Adipose tissue (tissue), 3 donors: ENCODE measurements around the gene CYB5A. TPM values are rescaled to one million over a fixed set of nuclear protein-coding genes. Genes with fewer than 3 reads are reported as not detected.
"Not testable (repeated sequence)": the region's sequence is repeated elsewhere in the genome, so short reads cannot be mapped to it uniquely, and the experiment has no call there.

ENCODE experiments used
- H3K27ac ChIP-seq: one replicate; pipeline ENCODE4 v1.5.1; 2013; ENCODE audit warnings: low read depth, low read length
- WGBS, 3 donors: extraction: QIAGEN DNeasy Blood & Tissue Kit; methylation state at CpG; one replicate each; pipeline ENCODE4 v1.1.7; 2013; 5-methylcytosine and 5-hydroxymethylcytosine counted together
- polyA plus RNA-seq, 3 donors: library from polyadenylated mRNA; stranded (reverse); fragments of 200-250 nt; gene quantifications; one replicate each; pipeline ENCODE4 v1.2.3, GENCODE V29; 2013
- donor health status: healthy with polysubstance abuse.
- donor health status: Bipolar disorder and iron deficiency.
- donor health status: healthy.

CYB5A gene
- polyA plus RNA-seq, 3 donors: 353 to 593 (median 389) TPM

DNA sequence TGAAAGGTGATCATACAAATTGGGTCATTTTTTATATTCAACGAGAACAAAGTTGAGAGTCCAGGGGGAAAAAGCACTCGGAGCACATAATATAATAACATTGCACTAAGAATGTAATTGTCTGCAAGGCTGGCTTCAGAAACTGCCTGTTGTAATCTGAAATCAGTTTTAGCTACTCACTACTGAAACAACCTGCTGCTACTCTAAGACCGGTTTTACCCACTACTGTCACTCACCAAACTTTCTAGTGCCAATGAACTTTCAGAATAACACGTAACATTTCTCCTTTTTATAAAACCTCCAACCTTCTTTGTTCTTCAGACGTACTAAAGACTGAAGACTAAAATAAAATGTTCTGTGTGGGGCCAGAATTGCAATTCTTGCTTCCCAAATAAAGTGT, 11.5 kb upstream of the CYB5A start:
- 57 to 81% (median 72%) methylated on average over 5 of the region's 5 CpGs for WGBS, 3 donors
- no peak overlapping the region for H3K27ac ChIP-seq

DNA sequence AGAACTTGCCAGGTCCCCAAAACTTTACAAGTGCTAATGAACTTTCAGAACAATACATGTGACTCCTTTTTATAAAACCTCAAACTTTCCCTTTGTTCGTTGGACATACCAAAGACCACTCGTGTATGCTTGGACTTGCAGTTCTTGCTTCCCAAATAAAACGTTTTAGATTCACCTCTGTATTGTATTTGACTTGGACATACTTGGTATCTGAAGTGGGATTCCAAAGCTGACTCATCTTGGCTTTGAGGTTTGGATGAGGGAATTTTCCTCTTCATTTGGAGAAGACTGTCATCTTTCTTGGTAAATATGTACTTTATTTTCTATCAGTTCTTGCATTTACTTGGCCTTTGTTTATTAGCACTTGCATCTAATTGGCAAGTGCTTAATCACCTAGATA, 8.0 kb upstream of the CYB5A start:
- WGBS, 3 donors: 64 to 78% (median 71%) methylated on average over 3 of the region's 3 CpGs
- H3K27ac ChIP-seq: no peak overlapping the region

DNA sequence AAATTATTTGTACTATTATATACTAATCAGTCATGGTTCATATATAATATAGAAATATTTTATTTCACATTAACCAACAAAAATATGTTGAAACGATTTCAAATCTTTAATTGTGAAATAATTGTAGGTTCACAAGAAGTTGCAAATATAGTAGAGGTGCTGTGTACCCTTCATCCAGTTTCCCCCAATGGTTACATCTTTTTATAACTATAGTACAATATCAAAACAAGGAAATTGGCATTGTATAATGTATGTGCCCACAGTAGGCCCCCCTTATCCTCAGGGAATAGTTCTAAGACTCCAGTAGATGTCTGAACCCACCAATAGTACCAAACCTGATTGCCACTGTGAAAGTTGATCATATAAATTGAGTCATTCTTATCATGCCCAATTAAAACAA, 7.4 kb upstream of the CYB5A start:
- WGBS, 3 donors: 79 to 93% (median 83%) methylated on average over 1 of the region's 1 CpG
- H3K27ac ChIP-seq: no peak overlapping the region

DNA sequence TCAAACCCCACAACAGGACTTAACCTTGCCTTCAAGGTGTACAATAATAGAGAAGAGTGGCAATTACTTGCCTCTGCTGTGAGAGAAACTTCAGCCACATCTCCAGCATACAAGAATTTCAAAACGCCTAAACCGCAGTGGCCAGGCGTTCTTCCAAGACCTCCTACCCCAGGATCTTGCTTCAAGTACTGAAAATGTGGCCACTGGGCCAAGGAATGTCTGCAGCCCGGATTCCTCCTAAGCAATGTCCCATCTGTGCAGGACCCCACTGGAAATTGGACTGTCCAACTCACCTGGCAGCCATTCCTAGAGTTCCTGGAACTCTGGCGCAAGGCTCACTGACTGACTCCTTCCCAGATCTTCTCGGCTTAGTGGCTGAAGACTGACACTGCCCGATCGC, 2.8 kb upstream of the CYB5A start:
- 84 to 88% (median 88%) methylated on average over 8 of the region's 8 CpGs for WGBS, 3 donors
- no peak overlapping the region for H3K27ac ChIP-seq

GRCh38 chr18:74292982-74293381, 1.2 kb upstream of the CYB5A start:
- WGBS, 3 donors: 94 to 97% (median 95%) methylated on average over 3 of the region's 3 CpGs
- not testable (repeated sequence) for H3K27ac ChIP-seq

DNA sequence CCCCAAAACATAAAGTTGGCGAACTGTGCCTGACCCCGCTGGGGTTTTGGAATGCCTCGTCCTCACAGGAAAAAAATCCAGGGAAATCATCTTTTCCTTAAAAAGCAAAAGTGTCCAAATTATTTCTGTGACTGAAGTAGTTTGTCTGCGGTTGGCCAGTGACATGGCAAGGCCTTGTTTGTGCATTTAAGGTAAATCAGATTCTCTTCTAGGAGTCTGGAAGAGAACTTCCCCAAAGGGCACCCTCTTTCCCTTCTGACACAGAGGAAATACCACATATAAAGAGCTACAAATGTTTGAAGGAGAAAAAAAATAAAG, 737 bp upstream of the CYB5A start:
- WGBS, 3 donors: 3 to 9% (median 7%) methylated on average over 4 of the region's 4 CpGs
- H3K27ac ChIP-seq: no peak overlapping the region

DNA sequence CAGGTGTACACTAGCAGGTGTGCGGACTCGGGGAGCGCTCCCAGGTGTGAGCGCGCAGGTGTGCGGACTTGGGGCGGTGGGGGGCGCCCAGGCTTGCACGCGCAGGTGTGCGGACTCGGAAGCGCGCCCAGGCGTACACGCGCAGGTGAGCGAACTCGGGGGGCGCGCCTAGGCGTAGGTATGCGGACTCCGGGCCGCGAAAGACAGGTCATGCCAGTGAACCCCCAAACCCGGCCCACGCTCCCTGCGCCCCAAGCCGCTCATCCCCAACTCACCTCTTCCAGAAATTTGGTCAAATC, 342 bp downstream of the CYB5A start:
- 0 to 1% (median 0%) methylated on average over 30 of the region's 30 CpGs for WGBS, 3 donors

DNA sequence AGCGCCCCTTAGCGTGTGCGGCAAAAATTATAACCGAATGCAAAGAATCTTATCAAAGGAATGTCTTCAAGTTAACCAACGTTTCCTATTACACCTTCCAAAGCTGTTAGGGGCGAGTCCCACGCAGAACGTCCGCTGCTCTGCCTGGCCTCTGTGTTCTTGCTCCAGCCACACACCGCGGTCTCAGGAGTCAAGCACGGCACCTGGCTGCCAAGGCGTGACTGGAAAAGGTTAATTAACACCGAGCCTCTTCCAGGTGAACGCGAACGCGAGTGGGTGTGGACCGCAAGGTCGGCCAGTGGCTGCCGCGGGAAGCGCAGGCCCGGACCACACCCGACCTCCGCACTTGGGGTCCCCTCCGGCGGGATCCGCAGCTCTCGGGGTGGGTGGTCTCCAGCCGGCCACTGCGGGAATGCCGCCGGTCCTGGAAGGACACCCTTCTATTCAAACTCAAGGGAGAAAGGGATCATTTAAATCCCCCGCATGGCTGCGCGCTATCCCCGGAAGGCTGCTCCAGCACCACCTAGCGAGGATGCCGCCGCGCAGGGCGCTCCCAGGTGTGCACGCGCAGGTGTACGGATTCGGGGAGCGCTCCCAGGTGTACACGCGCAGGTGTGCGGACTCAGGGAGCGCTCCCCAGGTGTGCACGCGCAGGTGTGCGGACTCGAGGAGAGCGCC, 830 bp downstream of the CYB5A start:
- no peak overlapping the region for H3K27ac ChIP-seq
- WGBS, 3 donors: 7 to 22% (median 18%) methylated on average over 55 to 57 of the region's 57 CpGs

More for the DNA sequence above, 342 bp downstream of the CYB5A start:
- H3K27ac ChIP-seq: no peak overlapping the region

DNA sequence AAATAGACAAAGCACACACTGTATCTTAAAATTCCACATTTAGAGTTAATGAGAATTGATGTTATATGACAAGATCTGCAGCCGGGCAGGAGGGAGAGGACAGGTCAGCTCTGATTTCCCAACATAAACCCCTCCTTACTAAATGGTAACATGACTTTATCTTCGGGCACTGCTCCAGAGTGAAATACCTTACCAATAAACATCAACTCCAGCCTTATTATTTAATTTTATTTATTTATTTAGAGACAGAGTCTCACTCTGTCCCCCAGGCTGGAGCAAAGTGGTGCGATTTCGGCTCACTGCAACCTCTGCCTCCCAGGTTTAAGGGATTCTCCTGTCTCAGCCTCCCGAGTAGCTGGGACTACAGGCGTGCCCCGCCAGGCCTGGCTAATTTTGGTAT, 1.7 kb downstream of the CYB5A start:
- H3K27ac ChIP-seq: no peak overlapping the region
- 31 to 89% (median 89%) methylated on average over 7 of the region's 7 CpGs for WGBS, 3 donors

DNA sequence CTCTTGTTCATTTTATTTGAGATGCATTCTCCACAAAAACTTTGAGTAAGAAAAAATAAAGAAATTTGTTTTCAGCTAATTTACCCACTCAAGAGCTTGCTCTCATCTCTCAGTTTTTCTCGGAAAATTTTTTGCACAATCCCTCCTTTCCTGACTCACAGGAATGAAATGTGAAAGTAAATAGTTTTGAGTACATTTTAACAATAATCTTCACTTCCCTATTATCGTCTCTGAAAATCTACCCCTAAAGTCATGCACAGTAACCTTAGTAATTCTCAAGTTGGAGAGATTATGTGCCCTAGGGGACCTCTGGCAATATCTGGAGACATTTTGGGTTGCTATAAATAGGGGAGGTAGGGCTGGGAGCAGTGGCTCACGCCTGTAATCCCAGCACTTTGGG, 2.6 kb downstream of the CYB5A start:
- no peak overlapping the region for H3K27ac ChIP-seq
- 22 to 45% (median 41%) methylated on average over 3 of the region's 3 CpGs for WGBS, 3 donors

DNA sequence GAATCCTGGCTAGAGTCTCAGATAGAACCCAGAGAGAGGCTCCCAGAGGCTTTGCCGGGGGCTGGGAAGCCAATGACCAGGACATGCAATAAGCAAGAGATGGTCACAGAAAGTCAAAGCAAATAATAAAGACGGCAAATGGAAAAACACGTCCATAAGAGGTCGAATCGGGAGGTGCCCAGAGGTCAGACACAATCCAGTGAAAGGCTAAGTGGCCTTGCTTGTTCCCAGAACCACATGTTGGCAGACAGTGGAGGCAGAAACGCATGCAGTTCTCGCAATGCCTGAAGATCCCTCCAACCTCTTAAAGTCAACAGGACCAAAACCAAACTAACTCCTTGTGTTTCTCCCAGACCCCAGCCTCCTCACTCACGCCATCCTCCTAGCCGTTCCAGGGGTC, 3.0 kb downstream of the CYB5A start:
- no peak overlapping the region for H3K27ac ChIP-seq

DNA sequence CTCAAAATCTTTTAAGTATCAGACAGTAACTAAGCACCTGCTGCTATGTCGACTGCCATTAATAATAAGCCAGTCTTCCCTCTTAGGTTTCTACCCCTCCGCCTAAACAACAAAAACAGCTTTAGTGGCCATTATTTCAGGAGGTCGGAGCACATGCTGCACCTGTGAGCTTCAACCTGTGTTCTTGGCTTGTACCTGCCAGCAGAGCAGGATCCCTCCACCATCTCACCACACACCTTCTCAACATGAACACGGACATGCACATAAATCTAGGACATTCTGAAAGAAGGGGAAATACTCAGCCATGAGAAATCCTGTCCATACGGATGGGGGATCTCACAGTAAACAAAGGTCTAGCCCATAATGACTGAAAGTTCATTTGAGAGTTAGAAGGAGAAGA, 3.7 kb downstream of the CYB5A start:
- WGBS, 3 donors: 23 to 87% (median 80%) methylated on average over 5 of the region's 5 CpGs
- no peak overlapping the region for H3K27ac ChIP-seq

More for the DNA sequence above, 3.0 kb downstream of the CYB5A start:
- WGBS, 3 donors: 39 to 80% (median 55%) methylated on average over 9 of the region's 9 CpGs

DNA sequence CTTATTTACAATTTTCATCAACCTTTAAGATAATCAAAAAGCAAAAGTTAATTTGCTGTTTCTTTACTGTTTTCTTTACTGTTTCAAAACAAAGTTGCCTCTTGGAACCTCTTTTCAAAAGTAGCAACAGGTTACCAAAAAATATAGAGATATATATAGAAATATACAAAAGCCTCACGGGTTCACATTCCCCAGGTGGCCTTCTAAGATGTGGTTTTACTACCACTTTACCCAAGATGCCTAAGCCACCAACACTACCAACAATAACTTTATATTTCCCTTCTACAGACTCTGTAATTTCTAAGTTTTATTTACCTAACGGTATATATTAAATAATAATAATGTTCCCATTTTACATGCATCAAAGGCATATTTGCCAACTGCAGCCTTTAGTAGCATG, 4.9 kb downstream of the CYB5A start:
- WGBS, 3 donors: 45 to 96% (median 95%) methylated on average over 2 of the region's 2 CpGs
- no peak overlapping the region for H3K27ac ChIP-seq

GRCh38 chr18:74286106-74286855, 5.5 kb downstream of the CYB5A start:
- no peak overlapping the region for H3K27ac ChIP-seq
- 37 to 87% (median 87%) methylated on average over 4 of the region's 4 CpGs for WGBS, 3 donors

- not testable (repeated sequence) for H3K27ac ChIP-seq
- 59 to 97% (median 81%) methylated on average over 3 of the region's 3 CpGs for WGBS, 3 donors
Observed at GRCh38 chr18:74285583-74285982, 6.2 kb downstream of the CYB5A start.

DNA sequence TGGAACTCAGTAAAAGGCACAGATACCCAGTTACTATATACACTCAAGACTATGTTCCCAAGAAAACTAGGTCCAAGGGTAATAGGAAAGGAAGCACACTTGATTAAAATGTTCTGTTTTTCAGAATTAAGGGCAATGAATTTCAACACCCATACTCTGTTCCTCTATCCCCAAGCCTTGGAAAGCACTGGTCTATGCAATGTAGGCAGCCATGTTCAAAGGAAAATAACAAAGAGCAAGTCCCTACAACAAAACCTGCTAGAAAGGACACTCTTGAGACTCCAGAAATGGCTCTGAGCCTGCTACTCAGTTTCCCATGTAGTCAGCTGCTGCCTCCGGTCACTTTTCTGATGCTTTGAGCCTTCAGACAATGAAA, 6.8 kb downstream of the CYB5A start:
- WGBS, 3 donors: 71 to 100% (median 90%) methylated on average over 1 of the region's 1 CpG
- no peak overlapping the region for H3K27ac ChIP-seq

GRCh38 chr18:74284191-74284979, 7.4 kb downstream of the CYB5A start:
- 24 to 50% (median 38%) methylated on average over 11 of the region's 11 CpGs for WGBS, 3 donors
- no peak overlapping the region for H3K27ac ChIP-seq

DNA sequence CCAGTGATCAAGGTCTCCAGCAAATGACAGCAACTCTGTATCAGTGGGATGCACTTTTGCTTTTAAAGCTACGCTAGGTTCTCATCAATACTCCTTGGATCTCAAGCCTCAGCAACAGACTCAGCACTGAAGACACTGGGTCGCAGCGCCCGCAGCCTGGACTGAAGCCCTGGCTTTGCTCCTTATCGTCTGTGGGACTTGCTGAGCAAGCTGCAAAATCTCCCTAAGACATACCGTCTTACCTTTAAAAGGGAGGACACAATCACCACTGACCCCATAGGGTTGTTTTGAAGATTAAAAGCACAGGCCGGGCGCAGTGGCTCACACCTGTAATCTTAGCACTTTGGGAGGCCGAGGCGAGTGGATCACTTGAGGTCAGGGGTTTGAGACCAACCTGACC, 8.1 kb downstream of the CYB5A start:
- WGBS, 3 donors: 38 to 85% (median 80%) methylated on average over 10 of the region's 10 CpGs
- H3K27ac ChIP-seq: no peak overlapping the region

GRCh38 chr18:74282755-74283554, 8.8 kb downstream of the CYB5A start:
- WGBS, 3 donors: 30 to 88% (median 75%) methylated on average over 10 of the region's 10 CpGs
- no peak overlapping the region for H3K27ac ChIP-seq
